ENCODE measurements around the gene KCTD1. TPM values are rescaled to one million over a fixed set of nuclear protein-coding genes. Genes with fewer than 3 reads are reported as not detected.

The KCTD1 gene
- total RNA-seq, 1 donor from 2014 or later = 18.8 TPM

DNA sequence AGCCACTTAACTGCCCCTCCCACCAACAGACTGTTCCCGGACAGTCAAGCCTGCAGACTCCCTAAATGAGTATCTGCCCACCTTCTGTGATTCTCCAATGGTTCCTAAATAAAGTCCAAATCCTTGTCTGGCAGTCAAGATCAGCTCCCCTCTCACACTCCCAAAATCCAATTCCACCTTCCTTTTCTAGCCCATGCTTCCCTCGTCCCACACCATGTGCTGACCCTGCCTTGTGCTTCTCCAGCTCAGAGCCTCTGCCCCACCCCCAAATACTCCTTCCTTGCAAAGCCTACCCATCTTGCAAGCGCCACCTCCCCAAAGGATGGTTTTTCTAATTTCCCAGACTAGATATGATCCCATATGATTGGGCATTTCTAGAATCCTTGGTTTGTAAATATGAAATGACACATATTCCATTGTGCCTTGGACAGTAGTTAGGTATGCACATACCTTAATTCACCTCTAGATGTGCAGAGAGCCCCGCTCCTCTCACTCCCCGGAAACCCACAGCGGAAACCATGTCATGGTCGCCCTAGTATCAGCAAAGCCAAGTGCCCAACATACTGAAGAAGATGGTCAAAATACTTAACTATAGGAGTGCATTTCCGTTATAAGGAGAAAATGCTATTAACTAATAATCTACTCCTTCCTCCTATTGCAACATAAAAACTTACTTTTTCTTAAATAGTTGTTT is 97.2 kb downstream of the KCTD1 start:
- no peaks in the 10 kb centered on the region for H3K36me3 Mint-ChIP-seq (ENCODE audit: unreplicated experiment)

DNA sequence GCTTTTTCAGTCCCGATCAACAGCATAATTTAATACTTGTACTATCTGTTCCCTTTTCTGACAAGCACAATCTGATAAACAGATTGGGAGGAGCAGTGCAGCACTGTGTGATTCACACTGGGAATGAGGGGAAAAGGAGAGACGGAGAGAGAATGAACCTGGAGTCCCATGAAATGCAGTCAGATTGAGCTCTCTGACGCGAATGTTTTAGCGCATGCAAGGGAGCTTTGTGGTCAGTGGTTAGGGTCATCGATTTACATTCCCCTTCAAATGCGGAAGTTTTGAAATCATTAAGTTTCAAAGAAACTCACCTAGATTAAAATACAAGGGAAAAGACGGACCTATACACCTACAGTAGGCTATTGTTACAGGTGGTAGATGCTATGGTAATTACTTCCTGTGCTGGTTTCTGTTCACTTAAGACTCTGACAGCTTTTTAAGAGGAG is 99.6 kb downstream of the KCTD1 start:
- Mint-ChIP-seq H3K4me1 (ENCODE audit: low read depth, unreplicated experiment) (no peaks in the 10 kb centered on the region), H3K27ac (ENCODE audit: unreplicated experiment) (no peak overlapping the region), H3K4me3 (ENCODE audit: unreplicated experiment) (no peak overlapping the region), H3K36me3 (ENCODE audit: unreplicated experiment) (no peaks in the 10 kb centered on the region), H3K27me3 (ENCODE audit: unreplicated experiment) (no peaks in the 10 kb centered on the region), H3K9me3 (ENCODE audit: unreplicated experiment) (peaks cover 4% of the 10 kb centered on the region)
- TF ChIP-seq, protein P1, sequence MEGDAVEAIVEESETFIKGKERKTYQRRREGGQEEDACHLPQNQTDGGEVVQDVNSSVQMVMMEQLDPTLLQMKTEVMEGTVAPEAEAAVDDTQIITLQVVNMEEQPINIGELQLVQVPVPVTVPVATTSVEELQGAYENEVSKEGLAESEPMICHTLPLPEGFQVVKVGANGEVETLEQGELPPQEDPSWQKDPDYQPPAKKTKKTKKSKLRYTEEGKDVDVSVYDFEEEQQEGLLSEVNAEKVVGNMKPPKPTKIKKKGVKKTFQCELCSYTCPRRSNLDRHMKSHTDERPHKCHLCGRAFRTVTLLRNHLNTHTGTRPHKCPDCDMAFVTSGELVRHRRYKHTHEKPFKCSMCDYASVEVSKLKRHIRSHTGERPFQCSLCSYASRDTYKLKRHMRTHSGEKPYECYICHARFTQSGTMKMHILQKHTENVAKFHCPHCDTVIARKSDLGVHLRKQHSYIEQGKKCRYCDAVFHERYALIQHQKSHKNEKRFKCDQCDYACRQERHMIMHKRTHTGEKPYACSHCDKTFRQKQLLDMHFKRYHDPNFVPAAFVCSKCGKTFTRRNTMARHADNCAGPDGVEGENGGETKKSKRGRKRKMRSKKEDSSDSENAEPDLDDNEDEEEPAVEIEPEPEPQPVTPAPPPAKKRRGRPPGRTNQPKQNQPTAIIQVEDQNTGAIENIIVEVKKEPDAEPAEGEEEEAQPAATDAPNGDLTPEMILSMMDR (IDR thresholded peaks at IDR 0.05; ENCODE audit: partially characterized antibody, unreplicated experiment) = no peak
- DNase-seq = no peak

More for the DNA sequence above, 97.2 kb downstream of the KCTD1 start:
- Mint-ChIP-seq H3K27me3 (ENCODE audit: unreplicated experiment) (no peaks in the 10 kb centered on the region), H3K9me3 (ENCODE audit: unreplicated experiment) (peaks cover 3% of the 10 kb centered on the region), H3K27ac (ENCODE audit: unreplicated experiment) (no peak overlapping the region), H3K4me3 (ENCODE audit: unreplicated experiment) (no peak overlapping the region), H3K4me1 (ENCODE audit: low read depth, unreplicated experiment) (no peaks in the 10 kb centered on the region)
- no peak for DNase-seq
- TF ChIP-seq, protein P1 (IDR thresholded peaks at IDR 0.05; ENCODE audit: partially characterized antibody, unreplicated experiment) = no peak

DNA sequence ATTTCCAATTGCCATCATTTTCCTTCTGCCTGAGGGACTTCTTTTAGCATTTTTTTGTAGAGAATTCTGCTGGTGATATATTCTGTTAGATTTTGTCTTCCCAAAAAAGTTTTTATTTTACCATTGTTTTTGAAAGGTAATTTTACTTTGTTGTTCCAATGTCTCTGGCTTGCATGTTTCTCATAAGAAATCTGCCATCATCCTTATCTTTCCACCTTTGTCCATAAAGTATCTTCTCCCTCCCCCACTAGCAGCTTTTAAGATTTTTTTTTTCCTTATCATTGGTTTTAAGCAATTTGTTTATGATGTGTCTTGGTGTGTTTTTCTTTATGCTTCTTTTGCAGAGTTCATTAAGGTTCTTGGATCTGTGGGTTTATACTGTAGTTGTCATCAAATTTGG is 104.5 kb downstream of the KCTD1 start:
- no peaks in the 10 kb centered on the region for H3K36me3 Mint-ChIP-seq (ENCODE audit: unreplicated experiment)
- no peaks in the 10 kb centered on the region for H3K4me1 Mint-ChIP-seq (ENCODE audit: low read depth, unreplicated experiment)
- H3K27me3 Mint-ChIP-seq (ENCODE audit: unreplicated experiment) = no peaks in the 10 kb centered on the region
- H3K9me3 Mint-ChIP-seq (ENCODE audit: unreplicated experiment) = peaks cover 8% of the 10 kb centered on the region
- no peak overlapping the region for H3K27ac Mint-ChIP-seq (ENCODE audit: unreplicated experiment)
- no peak for DNase-seq
- TF ChIP-seq, protein P1 (IDR thresholded peaks at IDR 0.05; ENCODE audit: partially characterized antibody, unreplicated experiment) = no peak
- no peak overlapping the region for H3K4me3 Mint-ChIP-seq (ENCODE audit: unreplicated experiment)

DNA sequence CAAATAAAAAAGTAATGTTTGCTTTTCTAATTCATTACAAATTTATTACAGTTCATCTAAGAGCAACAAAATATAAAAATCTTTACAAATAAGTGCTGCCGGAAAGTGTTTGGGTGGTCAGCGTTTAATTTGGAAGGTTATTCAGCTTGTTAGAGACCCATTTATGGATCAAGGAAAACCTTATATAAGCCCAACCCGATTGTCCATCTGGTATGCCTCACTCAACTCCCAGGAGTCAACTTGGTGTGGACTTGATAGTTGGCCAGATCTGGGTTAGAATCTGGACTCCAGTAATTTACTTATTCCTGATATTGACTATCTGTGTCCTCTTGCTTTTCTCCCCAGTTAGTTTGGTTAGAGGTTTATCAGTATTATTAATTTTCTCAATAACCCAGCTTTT is 106.2 kb downstream of the KCTD1 start:
- no peak overlapping the region for H3K27ac Mint-ChIP-seq (ENCODE audit: unreplicated experiment)
- H3K9me3 Mint-ChIP-seq (ENCODE audit: unreplicated experiment) = peaks cover 6% of the 10 kb centered on the region
- no peak for DNase-seq
- no peaks in the 10 kb centered on the region for H3K4me1 Mint-ChIP-seq (ENCODE audit: low read depth, unreplicated experiment)
- H3K36me3 Mint-ChIP-seq (ENCODE audit: unreplicated experiment) = no peaks in the 10 kb centered on the region
- TF ChIP-seq, protein P1 (IDR thresholded peaks at IDR 0.05; ENCODE audit: partially characterized antibody, unreplicated experiment) = no peak
- no peak overlapping the region for H3K4me3 Mint-ChIP-seq (ENCODE audit: unreplicated experiment)
- no peaks in the 10 kb centered on the region for H3K27me3 Mint-ChIP-seq (ENCODE audit: unreplicated experiment)

DNA sequence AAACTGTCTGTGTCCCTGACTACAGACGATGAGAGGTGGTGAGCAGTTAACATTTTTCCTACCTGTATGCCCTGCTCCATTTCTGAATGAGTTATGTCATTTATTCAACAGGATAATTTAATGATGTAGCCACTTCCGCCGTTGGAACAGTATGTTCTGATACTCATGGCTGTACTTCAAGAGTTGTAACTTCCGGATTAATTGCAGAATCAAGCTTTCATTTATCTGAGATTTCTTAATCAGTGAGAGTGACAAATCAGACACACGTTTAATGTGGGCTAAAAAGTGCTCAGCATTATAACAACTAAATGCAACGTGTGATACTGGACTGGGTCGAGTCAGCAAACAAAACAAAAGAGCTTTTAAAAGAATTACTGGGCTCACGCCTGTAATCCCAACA is 107.7 kb downstream of the KCTD1 start:
- Mint-ChIP-seq H3K27ac (ENCODE audit: unreplicated experiment) (no peak overlapping the region), H3K4me3 (ENCODE audit: unreplicated experiment) (no peak overlapping the region), H3K4me1 (ENCODE audit: low read depth, unreplicated experiment) (no peaks in the 10 kb centered on the region), H3K36me3 (ENCODE audit: unreplicated experiment) (no peaks in the 10 kb centered on the region), H3K9me3 (ENCODE audit: unreplicated experiment) (peaks cover 5% of the 10 kb centered on the region), H3K27me3 (ENCODE audit: unreplicated experiment) (no peaks in the 10 kb centered on the region)
- no peak for DNase-seq
- TF ChIP-seq, protein P1 (IDR thresholded peaks at IDR 0.05; ENCODE audit: partially characterized antibody, unreplicated experiment) = no peak

Data from glutamatergic neuron (in vitro differentiated cells).